ENCODE measurements around the gene SLC35E3. TPM values are rescaled to one million over a fixed set of nuclear protein-coding genes. Genes with fewer than 3 reads are reported as not detected.
A peak's percentile ranks its signal among the peaks of the same experiment; 100 is the strongest.

SLC35E3 gene
- total RNA-seq, 1 donor from 2014 or later: 12.2 TPM

DNA sequence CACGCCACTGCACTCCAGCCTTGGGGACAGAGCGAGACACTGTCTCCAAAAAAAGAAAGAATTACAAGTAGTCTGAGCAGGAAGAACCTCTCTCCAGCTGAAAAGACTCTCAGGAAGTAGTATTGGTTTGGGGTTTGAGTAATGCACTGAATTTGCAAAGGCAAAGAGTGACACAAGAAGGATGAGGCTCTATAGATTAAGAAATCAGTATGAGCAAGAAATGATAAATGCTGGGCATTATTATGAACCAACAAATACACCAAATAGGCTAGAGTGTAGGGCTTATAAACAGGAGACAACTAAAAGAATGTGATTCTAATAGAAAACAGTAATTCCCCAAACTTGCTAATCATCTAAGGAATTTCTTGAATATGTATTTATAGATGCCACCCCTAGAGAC is 2.6 kb upstream of the SLC35E3 start:
- H3K4me3 ChIP-seq: no peak overlapping the region
- H3K36me3 ChIP-seq: peaks cover 10% of the 10 kb centered on the region
- no peak overlapping the region for H3K27ac ChIP-seq
- ATAC-seq (no peak), DNase-seq (no peak)
- H3K9me3 ChIP-seq: no peaks in the 10 kb centered on the region
- TF ChIP-seq CTCF (IDR thresholded peaks at IDR 0.05): no peak
- H3K27me3 ChIP-seq: no peaks in the 10 kb centered on the region
- H3K4me1 ChIP-seq: no peaks in the 10 kb centered on the region
- intact Hi-C loops (cut with DNase I): no loop called here

- H3K36me3 ChIP-seq: peaks cover 4% of the 10 kb centered on the region
- no peak for TF ChIP-seq CTCF (IDR thresholded peaks at IDR 0.05)
- intact Hi-C loops (cut with DNase I): no loop called here
- no peaks in the 10 kb centered on the region for H3K9me3 ChIP-seq
- no peaks in the 10 kb centered on the region for H3K4me1 ChIP-seq
- H3K27ac ChIP-seq: peak overlapping the region; percentile 83
- peak overlapping the region; percentile 95 for H3K4me3 ChIP-seq
- ATAC-seq: no peak
- DNase-seq: no peak
- no peaks in the 10 kb centered on the region for H3K27me3 ChIP-seq
These were observed 536 bp upstream of the SLC35E3 start for GRCh38 chr12:68745376-68745903.

DNA sequence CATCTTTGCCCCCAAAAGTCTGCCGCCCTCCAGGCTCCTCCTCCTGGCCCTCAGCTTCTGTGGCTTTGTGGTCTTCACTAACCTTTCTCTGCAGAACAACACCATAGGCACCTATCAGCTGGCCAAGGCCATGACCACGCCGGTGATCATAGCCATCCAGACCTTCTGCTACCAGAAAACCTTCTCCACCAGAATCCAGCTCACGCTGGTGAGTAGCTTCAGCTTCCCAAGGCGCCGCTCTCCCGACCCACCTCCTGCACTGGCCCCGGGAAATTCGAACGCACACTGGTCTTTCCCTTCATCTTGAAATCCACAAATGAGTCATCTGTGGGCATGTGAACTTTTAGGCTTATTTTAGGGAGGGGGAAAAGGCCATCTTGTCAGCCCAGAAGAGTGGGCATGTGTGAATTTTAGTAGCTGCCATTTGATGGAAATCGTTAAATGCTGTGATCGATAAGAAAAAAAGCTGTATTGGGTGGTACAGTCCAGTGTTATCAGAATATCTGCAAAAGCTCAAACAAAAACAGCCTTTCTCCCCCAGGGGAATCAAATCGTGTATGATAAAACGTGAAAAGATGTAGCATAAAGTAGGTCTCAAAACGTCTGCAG is 700 bp downstream of the SLC35E3 start:
- no peaks in the 10 kb centered on the region for H3K4me1 ChIP-seq
- DNase-seq (peak; percentile 79), ATAC-seq (peak; percentile 65)
- no peaks in the 10 kb centered on the region for H3K9me3 ChIP-seq
- no peaks in the 10 kb centered on the region for H3K27me3 ChIP-seq
- intact Hi-C loops (cut with DNase I): no loop called here
- H3K36me3 ChIP-seq: peaks cover 4% of the 10 kb centered on the region
- peak overlapping the region; percentile 83 for H3K27ac ChIP-seq
- H3K4me3 ChIP-seq: peak overlapping the region; percentile 95
- no peak for TF ChIP-seq CTCF (IDR thresholded peaks at IDR 0.05)

DNA sequence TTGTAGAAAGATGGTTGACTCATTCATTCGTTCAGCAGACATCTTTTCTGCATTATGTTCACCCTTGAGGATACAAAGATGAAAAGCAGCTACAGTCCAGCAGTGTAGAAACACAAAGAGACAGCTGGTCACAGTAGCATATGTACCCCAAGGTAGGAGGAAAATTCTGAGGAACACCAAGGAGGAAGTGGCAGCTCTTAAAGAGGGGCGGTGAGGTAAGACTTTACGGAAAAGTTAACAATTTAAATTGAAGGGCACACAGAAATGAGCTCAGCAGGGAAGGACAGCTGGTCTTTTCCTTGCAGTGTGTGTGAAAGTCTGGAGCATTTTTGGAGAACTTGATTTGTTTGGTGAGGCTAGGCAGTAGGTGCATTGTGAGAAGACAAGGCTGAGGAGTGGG is 3.5 kb downstream of the SLC35E3 start:
- H3K36me3 ChIP-seq: peaks cover 24% of the 10 kb centered on the region

DNA sequence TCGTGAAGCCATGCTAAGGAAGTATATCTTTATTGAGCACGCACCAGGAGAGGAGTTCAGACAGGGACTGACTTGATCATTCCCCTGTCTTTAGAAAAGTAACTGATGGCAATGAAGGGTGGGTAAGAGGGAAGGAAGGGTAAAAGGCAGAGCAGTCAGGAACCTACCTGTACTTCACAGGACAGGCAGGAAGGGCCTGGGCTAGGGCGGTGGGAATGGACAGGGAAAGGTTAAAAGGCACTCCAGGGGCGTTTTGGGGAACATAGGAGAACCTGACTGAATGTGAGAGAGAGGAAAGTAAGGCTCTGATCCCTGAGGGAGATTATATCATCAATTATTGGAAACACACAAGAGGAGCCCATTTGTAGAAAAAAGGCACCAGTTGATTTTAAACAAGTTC is 3.9 kb downstream of the SLC35E3 start:
- intact Hi-C loops (cut with DNase I): no loop called here
- ATAC-seq (no peak), DNase-seq (no peak)
- TF ChIP-seq CTCF (IDR thresholded peaks at IDR 0.05): no peak
- Histone ChIP-seq H3K9me3 (no peaks in the 10 kb centered on the region), H3K27me3 (no peaks in the 10 kb centered on the region), H3K4me3 (no peak overlapping the region), H3K36me3 (peaks cover 24% of the 10 kb centered on the region), H3K4me1 (no peaks in the 10 kb centered on the region), H3K27ac (no peak overlapping the region)

More for the DNA sequence above, 3.5 kb downstream of the SLC35E3 start:
- TF ChIP-seq CTCF (IDR thresholded peaks at IDR 0.05): no peak
- H3K27ac ChIP-seq: no peak overlapping the region
- no peak for DNase-seq
- intact Hi-C loops (cut with DNase I): no loop called here
- no peak for ATAC-seq
- H3K4me1 ChIP-seq: no peaks in the 10 kb centered on the region
- H3K27me3 ChIP-seq: no peaks in the 10 kb centered on the region
- no peaks in the 10 kb centered on the region for H3K9me3 ChIP-seq
- H3K4me3 ChIP-seq: no peak overlapping the region
